NT2/D1 (cell line): ENCODE measurements around the gene ZCCHC14.
"Not testable (repeated sequence)": the region's sequence is repeated elsewhere in the genome, so short reads cannot be mapped to it uniquely, and the experiment has no call there.

Experiments
- DNase-seq: peaks from one replicate; pipeline ENCODE4 v3.0.0-alpha.2; 2011; ENCODE audit warnings: low read depth, low spot score
- H3K27me3 ChIP-seq: 2 replicates; pipeline ENCODE4 v1.6.0; 2011; ENCODE audit warnings: mild to moderate bottlenecking; ENCODE audit not compliant: insufficient read length, insufficient read depth
- H3K36me3 ChIP-seq: 2 replicates; pipeline ENCODE4 v1.6.1; 2011; ENCODE audit warnings: mild to moderate bottlenecking, low read length, mixed read lengths; ENCODE audit not compliant: insufficient read depth, insufficient read length
- H3K4me1 ChIP-seq: 2 replicates; pipeline ENCODE4 v1.5.1; 2011; ENCODE audit not compliant: insufficient read depth, insufficient read length
- H3K4me3 ChIP-seq: 2 replicates; pipeline ENCODE4 v1.5.1; 2011; ENCODE audit warnings: low read depth; ENCODE audit not compliant: insufficient read length
- H3K9ac ChIP-seq: 2 replicates; pipeline ENCODE4 v1.6.0; 2011; ENCODE audit warnings: low read depth; ENCODE audit not compliant: insufficient read length
- H3K9me3 ChIP-seq: 2 replicates; pipeline ENCODE4 v1.5.1; 2011; ENCODE audit warnings: mild to moderate bottlenecking, low read length; ENCODE audit not compliant: insufficient read depth
- SUZ12 ChIP-seq: IDR thresholded peaks from 2 replicates; pipeline ENCODE4 v1.6.1; 2011; ENCODE audit not compliant: insufficient read length, insufficient read depth; ENCODE audit errors: extremely low read depth
- YY1 ChIP-seq: IDR thresholded peaks from 2 replicates; pipeline ENCODE4 v1.6.1; 2011; ENCODE audit not compliant: insufficient read length, insufficient read depth
- ZNF274 ChIP-seq: IDR thresholded peaks from 2 replicates; pipeline ENCODE4 v1.6.1; 2011; ENCODE audit warnings: mild to moderate bottlenecking, low read depth, low read length

ZCCHC14 gene

DNA sequence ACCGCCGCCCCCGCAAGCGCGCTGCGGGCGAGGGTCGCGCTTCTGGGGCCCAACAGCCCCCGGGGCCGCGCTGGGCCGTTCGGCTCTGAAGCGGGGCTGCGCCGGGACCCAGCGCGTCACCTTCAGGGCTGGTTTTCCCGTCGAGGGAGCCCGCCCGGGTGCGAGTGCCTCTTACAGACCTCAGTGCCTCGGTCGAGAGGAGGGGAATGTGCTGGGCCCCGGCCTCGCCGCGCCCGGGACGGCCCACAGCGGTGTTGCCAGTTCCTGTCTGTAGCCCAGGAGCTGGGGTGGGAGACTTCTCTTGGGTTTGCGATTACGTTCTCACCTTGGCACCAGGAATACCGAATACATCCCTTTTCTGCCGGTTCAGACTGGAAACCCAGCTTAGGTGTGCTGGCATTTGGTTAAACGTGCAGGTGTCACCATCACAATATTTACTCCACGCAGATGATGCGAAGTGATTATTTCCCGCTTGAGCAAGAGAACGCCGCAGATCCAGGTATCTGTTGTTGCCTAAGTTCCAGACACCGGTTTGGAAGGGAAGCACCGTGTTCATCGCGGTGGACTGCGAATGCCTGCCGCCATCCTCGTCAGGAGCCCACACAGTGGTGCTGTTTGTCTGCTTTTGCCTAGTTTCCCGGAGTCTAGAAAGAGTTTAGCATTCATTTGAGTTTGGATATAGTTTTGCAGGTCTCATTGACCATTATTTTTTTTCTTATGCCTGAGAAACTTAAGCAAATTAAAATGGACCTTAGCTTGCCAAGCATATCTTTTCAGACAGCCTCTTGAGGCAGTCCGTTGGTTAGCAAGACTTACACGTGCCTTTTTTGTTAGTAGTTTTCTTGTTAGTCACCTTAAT lies 99.8 kb downstream of the ZCCHC14 start:
- H3K36me3 ChIP-seq, result peaks cover 12% of the 10 kb centered on the region
- no peak for TF ChIP-seq YY1
- TF ChIP-seq ZNF274, result no peak
- no peak for TF ChIP-seq SUZ12
- H3K9me3 ChIP-seq, result no peaks in the 10 kb centered on the region
- H3K4me1 ChIP-seq, result peaks cover 5% of the 10 kb centered on the region
- DNase-seq, result no peak
- H3K9ac ChIP-seq, result peak overlapping the region; percentile 92
- H3K27me3 ChIP-seq, result no peaks in the 10 kb centered on the region
- peak overlapping the region; percentile 68 for H3K4me3 ChIP-seq

DNA sequence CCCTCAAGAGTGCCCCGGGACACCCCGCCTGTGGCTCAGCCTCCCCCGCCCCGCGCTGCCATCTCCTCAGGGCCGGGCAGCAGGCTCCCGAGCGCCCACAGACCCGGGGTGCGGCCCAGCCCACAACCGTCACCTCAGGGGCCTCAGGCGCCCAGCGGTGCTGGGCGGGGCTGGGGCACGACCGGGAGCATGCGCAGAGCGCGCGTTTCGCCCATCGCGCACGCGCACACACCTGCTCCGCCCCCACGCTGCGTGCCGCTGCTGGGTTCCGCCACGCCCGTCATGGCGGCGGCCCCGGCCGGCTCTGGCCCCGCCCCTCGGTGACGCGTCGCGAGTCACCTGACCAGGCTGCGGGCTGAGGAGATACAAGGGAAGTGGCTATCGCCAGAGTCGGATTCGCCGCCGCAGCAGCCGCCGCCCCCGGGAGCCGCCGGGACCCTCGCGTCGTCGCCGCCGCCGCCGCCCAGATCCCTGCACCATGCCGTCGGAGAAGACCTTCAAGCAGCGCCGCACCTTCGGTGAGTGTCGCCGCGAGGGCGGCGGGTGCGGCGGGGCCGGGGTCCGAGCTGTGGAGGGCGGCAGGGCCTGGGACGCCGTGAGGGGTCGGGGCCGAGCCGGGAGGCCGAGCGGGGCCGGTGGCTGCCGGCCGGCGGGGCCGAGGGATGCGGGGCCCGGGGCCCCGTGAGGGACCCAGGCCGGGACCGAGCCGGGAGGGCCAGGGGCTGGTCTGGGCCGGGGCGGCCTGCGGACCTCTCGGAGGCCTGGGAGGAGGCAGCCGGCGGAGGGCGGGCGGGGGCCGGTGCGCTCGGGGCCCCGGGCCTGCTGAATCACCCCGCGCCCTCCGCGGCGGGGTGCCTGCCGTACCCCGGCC lies 100.6 kb downstream of the ZCCHC14 start, which contains the start of gene MAP1LC3B:
MAP1LC3B (plus strand) TSS at position 387 of the 871 bp plus-strand sequence; CDS start at position 479, 92 bp downstream.
- Histone ChIP-seq H3K4me1 (peaks cover 6% of the 10 kb centered on the region), H3K9me3 (no peaks in the 10 kb centered on the region), H3K36me3 (peaks cover 12% of the 10 kb centered on the region), H3K9ac (peak within 1 kb of the TSS; percentile 92), H3K27me3 (no peaks in the 10 kb centered on the region), H3K4me3 (peak within 1 kb of the TSS; percentile 68)
- TF ChIP-seq SUZ12, result no peak
- peak; percentile 99 for TF ChIP-seq YY1
- TF ChIP-seq ZNF274, result no peak
- DNase-seq, result peak; percentile 95

- peak overlapping the region; percentile 68 for H3K4me3 ChIP-seq
- no peaks in the 10 kb centered on the region for H3K27me3 ChIP-seq
- H3K9me3 ChIP-seq, result no peaks in the 10 kb centered on the region
- no peak for DNase-seq
- peaks cover 6% of the 10 kb centered on the region for H3K4me1 ChIP-seq
- H3K36me3 ChIP-seq, result peaks cover 11% of the 10 kb centered on the region
- TF ChIP-seq ZNF274, result no peak
- TF ChIP-seq YY1, result no peak
- TF ChIP-seq SUZ12, result no peak
- peak overlapping the region; percentile 87 for H3K9ac ChIP-seq
These were observed 101.4 kb downstream of the ZCCHC14 start for GRCh38 chr16:87391324-87391949.

DNA sequence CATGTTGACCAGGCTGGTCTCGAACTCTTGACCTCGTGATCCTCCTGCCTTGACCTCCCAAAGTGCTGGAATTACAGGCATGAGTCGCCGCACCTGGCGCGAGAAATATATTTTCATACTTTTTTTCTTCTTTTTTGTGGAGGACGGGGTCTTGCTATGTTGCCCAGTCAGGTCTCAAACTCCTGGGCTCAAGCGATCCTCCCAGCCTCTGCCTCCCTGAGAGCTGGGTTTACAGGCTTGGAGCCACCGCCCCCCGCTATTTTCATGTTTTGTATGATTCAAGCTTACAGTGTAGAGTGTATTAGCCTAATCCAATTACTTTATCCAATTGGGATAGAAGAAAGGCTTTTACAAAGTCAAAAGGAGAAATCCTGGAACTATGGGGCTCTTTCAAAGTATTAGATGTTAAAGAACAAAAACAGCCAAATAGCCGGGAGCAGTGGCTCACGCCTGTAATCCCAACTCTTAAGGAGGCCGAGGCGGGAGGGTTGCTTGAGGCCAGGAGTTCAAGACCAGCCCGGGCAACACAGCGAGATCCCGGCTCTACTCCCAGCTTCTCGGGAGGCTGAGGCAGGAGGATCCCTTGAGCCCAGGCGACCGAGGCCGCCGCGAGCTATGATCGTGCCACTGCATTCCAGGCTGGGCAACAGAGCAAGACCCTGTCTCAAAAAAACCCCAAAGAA lies 102.0 kb downstream of the ZCCHC14 start:
- Histone ChIP-seq H3K9ac (peak overlapping the region; percentile 87), H3K9me3 (no peaks in the 10 kb centered on the region), H3K4me3 (peak overlapping the region; percentile 68), H3K36me3 (peaks cover 9% of the 10 kb centered on the region), H3K4me1 (peaks cover 6% of the 10 kb centered on the region), H3K27me3 (no peaks in the 10 kb centered on the region)
- no peak for DNase-seq
- no peak for TF ChIP-seq ZNF274
- TF ChIP-seq YY1, result no peak
- no peak for TF ChIP-seq SUZ12

DNA sequence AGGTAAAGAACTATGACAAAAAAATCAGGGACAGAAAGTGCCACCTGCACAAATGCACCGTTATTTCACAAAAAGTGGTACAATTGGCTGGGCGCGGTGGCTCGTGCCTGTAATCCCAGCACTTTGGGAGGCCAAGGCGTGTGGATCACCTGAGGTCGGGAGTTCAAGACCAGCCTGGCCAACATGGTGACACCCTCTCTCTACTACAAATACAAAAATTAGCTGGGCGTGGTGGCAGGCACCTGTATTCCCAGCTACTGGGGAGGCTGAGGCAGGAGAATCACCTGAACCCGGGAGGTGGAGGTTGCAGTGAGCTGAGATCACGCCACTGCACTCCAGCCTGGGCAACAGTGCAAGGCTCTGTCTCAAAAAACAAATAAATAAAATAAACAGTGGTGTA lies 102.9 kb downstream of the ZCCHC14 start:
- not testable (repeated sequence) for H3K9ac ChIP-seq, H3K9me3 ChIP-seq, H3K4me3 ChIP-seq, H3K27me3 ChIP-seq, DNase-seq, H3K4me1 ChIP-seq, H3K36me3 ChIP-seq

DNA sequence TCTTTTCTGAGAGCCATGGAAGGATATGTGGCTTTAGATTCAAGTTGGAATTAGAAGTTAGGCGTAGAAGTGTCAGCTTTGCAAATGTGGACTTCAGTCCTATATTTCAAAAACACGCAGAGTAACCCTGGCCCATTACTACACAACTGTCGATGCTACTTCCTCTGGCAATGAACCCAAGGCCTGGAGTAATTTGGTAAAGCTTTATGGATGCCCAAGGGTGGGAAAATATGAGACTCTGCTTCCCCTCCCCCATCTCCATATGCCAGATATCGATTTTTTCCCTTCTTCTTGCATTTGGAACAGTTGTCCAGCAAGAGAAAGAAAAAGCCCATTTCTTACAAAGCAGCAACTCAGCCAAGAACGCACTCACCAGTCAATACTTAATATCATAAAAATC lies 103.6 kb downstream of the ZCCHC14 start:
- no peak for DNase-seq
- H3K9ac ChIP-seq, result no peak overlapping the region
- peaks cover 6% of the 10 kb centered on the region for H3K4me1 ChIP-seq

More for the DNA sequence above, 103.6 kb downstream of the ZCCHC14 start:
- no peak overlapping the region for H3K4me3 ChIP-seq
- no peaks in the 10 kb centered on the region for H3K36me3 ChIP-seq
- H3K27me3 ChIP-seq, result no peaks in the 10 kb centered on the region
- no peak for TF ChIP-seq SUZ12
- TF ChIP-seq YY1, result no peak
- TF ChIP-seq ZNF274, result no peak
- H3K9me3 ChIP-seq, result no peaks in the 10 kb centered on the region
